Stimulated activated CD4-positive, alpha-beta T cell treated with anti-CD3 and anti-CD28 coated beads, Interleukin-15, amount 100 ng/mL, for 48 hours (primary cell): ENCODE measurements around the gene EOMES.
"Not testable (repeated sequence)": the region's sequence is repeated elsewhere in the genome, so short reads cannot be mapped to it uniquely, and the experiment has no call there.

Experiments used
- DNase-seq, 2 donors: peaks; one replicate each; pipeline ENCODE4 v3.0.0-alpha.2; 2020; ENCODE audit warnings: low read depth in 2 of 2

EOMES gene

GRCh38 chr3:27721717-27722564 is at the start of gene EOMES:
EOMES (minus strand) TSS chr3:27722323; CDS start chr3:27722294, 29 bp downstream.
- no peak for DNase-seq

GRCh38 chr3:27770384-27770783 is 48.3 kb upstream of the EOMES start:
- DNase-seq, result not testable (repeated sequence)

GRCh38 chr3:27767000-27767399 is 44.9 kb upstream of the EOMES start:
- DNase-seq, result no peak

- peak in 1 of 2 donors; percentile 10 for DNase-seq
These were observed 36.0 kb upstream of the EOMES start for GRCh38 chr3:27758083-27758482.

- no peak for DNase-seq
These were observed 34.8 kb upstream of the EOMES start for GRCh38 chr3:27756877-27757276.

- no peak for DNase-seq
These were observed 30.8 kb upstream of the EOMES start for GRCh38 chr3:27752926-27753325.

- no peak for DNase-seq
These were observed 27.5 kb upstream of the EOMES start for GRCh38 chr3:27749643-27750042.

- no peak for DNase-seq
These were observed 24.7 kb upstream of the EOMES start for GRCh38 chr3:27746838-27747237.

GRCh38 chr3:27740854-27741253 is 18.7 kb upstream of the EOMES start:
- DNase-seq, result no peak

GRCh38 chr3:27737091-27737490 is 15.0 kb upstream of the EOMES start:
- DNase-seq, result no peak

GRCh38 chr3:27730774-27731659 is 8.9 kb upstream of the EOMES start:
- DNase-seq, result no peak

GRCh38 chr3:27729748-27730611 is 7.9 kb upstream of the EOMES start:
- no peak for DNase-seq

- no peak for DNase-seq
These were observed 7.2 kb upstream of the EOMES start for GRCh38 chr3:27729325-27729724.

- no peak for DNase-seq
These were observed 6.3 kb upstream of the EOMES start for GRCh38 chr3:27728195-27729087.

GRCh38 chr3:27726240-27726639 is 4.1 kb upstream of the EOMES start:
- DNase-seq, result no peak

- no peak for DNase-seq
These were observed 2.5 kb upstream of the EOMES start for GRCh38 chr3:27724459-27725197.

- DNase-seq, result no peak
These were observed 1.8 kb upstream of the EOMES start for GRCh38 chr3:27723815-27724458.

- DNase-seq, result no peak
These were observed 1.3 kb upstream of the EOMES start for GRCh38 chr3:27723456-27723814.

GRCh38 chr3:27723001-27723445 is 900 bp upstream of the EOMES start:
- DNase-seq, result no peak
